ENCODE results near the gene ATP10B.
"Not testable (repeated sequence)": the region's sequence is repeated elsewhere in the genome, so short reads cannot be mapped to it uniquely, and the experiment has no call there.

Gene ATP10B, protein sequence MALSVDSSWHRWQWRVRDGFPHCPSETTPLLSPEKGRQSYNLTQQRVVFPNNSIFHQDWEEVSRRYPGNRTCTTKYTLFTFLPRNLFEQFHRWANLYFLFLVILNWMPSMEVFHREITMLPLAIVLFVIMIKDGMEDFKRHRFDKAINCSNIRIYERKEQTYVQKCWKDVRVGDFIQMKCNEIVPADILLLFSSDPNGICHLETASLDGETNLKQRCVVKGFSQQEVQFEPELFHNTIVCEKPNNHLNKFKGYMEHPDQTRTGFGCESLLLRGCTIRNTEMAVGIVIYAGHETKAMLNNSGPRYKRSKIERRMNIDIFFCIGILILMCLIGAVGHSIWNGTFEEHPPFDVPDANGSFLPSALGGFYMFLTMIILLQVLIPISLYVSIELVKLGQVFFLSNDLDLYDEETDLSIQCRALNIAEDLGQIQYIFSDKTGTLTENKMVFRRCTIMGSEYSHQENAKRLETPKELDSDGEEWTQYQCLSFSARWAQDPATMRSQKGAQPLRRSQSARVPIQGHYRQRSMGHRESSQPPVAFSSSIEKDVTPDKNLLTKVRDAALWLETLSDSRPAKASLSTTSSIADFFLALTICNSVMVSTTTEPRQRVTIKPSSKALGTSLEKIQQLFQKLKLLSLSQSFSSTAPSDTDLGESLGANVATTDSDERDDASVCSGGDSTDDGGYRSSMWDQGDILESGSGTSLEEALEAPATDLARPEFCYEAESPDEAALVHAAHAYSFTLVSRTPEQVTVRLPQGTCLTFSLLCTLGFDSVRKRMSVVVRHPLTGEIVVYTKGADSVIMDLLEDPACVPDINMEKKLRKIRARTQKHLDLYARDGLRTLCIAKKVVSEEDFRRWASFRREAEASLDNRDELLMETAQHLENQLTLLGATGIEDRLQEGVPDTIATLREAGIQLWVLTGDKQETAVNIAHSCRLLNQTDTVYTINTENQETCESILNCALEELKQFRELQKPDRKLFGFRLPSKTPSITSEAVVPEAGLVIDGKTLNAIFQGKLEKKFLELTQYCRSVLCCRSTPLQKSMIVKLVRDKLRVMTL (N-terminal part only)

DNA sequence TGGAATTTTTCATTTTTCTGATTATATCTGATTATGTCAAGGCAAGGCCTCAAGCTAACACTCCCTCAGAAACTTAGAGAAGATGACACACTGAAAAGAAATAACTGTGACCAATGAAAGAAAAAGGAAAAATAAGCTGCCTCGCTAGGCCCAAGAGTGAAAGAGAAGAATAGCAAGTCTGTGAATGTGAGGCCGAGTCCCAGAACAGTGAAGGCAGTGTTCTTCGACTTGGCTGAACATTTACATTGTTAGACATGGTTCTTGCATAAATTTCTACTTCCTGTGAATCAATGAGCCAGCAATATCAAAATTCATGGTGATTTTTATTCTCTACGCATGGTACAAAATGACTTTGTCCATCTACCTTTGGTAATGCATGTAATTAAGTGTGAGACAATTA, at the start of gene ATP10B:
Gene ATP10B, minus strand, starts transcription at position 163 of the 400 bp plus-strand sequence. CDS start 164,137 bp downstream, outside the sequence.
- DNase-seq (ENCODE audit: low spot score): no peak

DNA sequence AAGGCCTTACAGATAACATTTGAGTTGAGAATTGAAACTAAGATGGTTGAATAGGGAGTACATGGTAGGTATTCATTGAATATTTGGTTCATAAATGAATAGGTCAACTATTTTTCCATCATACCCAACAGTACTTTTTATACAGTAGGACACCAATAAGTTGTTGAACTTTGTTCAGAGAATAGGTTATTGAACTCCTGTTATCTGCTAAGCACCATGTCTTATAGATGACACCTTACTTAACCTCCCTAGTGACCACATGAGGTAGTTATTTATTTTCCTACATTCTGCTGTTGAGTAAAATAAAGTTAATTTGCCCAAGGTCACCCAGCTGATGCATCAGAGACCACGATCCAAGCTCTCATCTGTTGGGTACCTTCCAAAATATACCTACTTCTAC, 49.6 kb upstream of the ATP10B start:
- no peak for DNase-seq (ENCODE audit: low spot score)

DNA sequence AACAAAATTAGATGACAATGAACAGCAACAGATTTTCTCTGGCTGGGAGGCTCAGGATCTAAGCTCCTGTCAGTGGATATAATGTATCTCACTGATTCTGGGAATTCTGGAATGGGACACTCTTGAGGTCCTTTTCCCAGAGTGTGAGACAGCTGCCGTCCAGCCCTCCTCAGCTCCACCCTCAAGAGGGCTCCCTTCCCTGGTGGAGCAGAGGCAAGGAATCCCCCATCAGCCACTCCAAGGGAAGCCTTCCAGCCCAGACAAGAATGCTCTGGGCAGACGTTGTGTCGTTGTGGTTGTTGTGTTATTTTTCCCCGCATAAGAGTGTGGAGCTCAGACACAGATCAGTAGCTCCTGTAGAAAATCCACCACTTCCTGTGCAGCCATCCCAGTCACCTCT, 47.7 kb upstream of the ATP10B start:
- no peak for DNase-seq (ENCODE audit: low spot score)

DNA sequence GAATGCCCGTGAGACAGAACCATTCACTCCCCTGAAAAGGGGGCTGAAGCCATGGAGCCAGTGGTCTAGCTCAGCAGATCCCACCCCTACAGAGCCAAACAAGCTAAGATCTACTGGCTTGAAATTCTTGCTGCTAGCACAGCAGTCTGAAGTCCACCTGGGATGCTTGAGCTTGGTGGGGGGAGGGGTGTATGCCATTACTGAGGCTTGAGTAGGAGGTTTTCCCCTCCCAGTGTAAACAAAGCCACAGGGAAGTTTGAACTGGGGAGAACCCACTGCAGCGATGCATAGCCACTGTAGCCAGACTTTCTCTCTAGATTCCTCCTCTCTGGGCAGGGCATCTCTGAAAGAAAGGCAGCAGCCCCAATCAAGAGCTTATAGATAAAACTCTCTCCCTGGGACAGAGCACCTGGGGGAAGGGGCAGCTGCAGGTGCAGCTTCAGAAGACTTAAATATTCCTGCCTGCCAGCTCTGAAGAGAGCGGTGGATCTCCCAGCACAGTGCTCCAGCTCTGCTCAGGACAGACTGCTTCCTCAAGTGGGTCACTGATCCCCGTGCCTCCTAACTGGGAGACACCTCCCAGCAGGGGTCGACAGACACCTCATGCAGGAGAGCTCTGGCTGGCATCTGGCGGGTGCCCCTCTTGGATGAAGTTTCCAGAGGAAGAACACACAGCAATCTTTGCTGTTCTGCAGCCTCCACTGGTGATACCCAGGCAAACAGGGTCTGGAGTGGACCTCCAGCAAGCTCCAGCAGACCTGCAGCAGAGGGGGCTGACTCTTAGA, 41.4 kb upstream of the ATP10B start:
- DNase-seq (ENCODE audit: low spot score): not testable (repeated sequence)

DNA sequence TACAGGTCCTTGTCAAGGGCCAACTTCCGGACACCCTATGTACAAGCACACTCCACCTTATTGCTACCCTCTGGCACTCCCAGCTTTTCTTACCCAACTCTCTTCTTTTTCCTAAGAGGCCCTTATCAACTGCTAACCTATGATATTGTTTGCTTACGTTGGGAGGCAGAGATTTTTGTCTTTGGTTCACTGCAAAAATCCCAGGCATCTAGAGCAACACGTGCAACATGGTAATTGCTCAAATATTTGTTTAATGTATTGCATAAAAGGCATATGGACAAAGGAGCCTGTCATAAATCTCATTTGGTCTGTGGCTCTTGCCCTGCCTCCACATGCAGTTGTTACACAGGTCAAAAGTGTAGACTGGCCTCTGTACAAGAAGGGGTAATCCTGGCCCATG, 35.8 kb upstream of the ATP10B start:
- DNase-seq (ENCODE audit: low spot score): no peak

DNA sequence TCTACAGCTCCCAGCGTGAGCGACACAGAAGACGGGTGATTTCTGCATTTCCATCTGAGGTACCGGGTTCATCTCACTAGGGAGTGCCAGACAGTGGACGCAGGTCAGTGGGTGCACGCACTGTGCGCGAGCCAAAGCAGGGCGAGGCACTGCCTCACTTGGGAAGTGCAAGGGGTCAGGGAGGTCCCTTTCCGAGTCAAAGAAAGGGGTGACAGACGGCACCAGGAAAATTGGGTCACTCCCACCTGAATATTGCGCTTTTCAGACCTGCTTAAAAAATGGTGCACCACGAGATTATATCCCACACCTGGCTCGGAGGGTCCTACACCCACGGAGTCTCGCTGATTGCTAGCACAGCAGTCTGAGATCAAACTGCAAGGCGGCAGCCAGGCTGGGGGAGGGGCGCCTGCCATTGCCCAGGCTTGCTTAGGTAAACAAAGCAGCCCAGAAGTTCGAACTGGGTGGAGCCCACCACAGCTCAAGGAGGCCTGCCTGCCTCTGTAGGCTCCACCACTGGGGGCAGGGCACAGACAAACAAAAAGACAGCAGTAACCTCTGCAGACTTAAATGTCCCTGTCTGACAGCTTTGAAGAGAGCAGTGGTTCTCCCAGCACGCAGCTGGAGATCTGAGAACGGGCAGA, 21.7 kb upstream of the ATP10B start:
- DNase-seq (ENCODE audit: low spot score): not testable (repeated sequence)

DNA sequence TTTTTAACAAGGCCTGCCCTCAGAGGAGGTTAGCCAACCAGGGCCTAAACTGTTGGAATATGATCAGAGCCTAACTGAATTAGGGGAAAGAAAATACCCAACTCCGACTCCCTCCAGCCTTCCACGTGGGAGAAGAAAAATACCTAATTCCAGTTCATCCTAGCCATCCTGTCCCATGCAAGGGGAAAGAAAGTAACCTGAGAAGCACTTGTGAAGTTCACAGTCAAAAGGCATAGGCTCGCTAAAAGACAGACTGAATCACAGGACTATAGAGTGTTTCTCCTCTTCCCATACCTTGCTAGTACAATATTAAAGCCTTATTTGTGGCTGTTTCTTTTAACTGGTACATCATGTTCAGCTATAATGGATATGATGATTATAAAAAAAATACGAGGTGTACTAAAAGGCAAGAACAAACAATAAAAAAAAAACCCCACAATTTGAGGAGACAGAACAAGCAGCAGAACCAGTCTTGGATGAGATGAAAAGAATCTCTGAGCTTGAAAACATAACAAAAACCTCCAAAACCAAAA, 18.0 kb upstream of the ATP10B start:
- DNase-seq (ENCODE audit: low spot score): no peak

DNA sequence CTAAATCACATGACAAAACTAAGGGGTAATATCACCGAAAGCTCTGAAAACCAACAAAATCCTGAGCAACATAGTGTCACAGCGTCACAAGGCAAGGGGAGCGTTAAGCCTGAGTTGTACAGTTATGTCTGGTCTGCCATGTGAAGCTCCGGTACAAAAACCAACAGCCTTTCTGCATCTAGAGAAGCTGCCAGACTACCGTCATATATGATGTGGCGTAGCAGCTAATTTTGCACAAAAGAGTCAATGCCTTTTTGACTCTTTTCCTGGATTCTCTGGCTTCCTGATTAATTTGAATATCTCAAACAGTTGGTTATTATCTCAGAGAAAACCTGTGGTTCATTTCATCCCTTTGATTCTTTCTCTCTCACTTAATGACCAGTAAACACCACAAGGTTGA, 16.0 kb upstream of the ATP10B start:
- no peak for DNase-seq (ENCODE audit: low spot score)

DNA sequence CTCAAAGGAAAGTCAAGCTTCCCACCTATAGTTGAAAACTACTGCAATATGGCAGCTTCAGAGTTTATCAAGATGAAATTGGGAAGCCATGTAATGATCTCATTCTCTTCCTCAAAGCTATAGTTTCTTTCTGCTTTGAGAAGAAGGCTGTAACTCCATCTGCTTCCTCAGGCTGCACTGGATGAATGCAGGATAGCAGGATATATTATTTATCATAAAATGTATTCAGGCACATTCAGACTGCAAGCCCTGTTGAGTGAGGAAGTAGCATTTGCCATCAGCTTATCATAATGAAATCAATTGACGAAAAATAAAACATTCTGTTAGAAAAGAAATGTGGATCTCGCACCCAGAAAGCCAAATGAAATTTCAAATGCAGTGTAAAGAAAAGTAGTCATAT, 560 bp downstream of the ATP10B start:
- DNase-seq (ENCODE audit: low spot score): no peak

DNA sequence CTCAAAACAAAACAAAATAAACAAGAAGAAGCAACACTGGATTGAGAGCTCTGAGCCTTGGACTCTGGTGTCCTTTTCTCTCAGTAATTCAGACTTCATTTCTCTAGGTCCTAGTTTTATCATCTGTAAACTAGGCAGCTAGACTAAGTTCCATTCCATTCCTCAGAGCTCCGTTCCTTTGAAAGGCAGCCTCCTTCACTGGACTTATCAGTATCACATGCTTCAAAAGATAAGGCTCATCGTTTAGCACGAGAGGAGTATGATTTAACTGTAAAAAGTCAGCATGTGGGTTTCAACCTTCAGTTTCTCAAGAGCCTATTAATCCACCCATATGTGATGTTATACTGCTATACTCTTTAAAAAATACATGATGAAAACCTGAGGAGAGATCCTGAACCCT, 1.6 kb downstream of the ATP10B start:
- no peak for DNase-seq (ENCODE audit: low spot score)

DNA sequence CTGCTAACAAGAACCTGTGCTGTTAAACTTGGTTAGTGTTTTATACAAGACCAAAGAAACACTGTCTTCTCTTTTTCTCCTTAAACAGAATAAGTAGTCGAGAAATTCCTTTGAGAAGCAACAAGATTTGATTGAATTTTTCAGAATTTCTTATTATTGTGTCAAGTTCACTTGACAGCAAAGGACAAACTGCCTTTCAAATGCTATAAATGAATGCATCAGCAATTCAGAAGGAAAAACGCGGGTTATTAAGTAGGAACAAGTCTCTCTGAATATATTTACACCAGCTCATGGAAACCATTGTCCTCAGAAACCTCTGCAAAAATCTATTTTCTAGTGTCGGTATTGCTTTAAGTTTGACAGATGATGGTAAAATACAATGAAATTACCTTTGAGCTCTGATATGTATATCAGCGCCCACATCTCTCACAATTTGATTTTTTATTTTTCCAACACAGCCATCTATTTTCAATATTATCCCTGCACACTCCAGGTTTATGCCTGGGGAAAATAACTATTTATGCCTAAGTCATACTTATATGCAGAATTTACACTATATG, 4.4 kb downstream of the ATP10B start:
- no peak for DNase-seq (ENCODE audit: low spot score)

DNA sequence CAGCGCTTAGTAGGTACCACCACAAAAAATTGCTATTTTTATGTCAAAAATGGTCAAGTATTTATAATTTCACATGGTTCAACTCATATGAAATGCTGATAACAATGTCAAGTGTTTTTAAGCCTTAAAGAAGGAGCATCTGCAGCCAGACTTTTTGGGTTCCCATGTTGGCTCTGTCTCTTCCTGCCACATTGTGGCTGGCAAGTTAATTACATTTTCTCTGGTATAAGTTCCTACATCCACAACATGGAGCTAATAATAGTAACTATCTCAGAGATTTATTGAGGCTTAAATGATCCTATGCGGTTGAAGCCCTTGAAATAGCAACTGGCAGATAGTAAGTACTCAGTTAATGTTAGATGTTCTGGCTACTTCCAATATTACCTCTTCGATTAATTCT, 5.4 kb downstream of the ATP10B start:
- DNase-seq (ENCODE audit: low spot score): no peak

DNA sequence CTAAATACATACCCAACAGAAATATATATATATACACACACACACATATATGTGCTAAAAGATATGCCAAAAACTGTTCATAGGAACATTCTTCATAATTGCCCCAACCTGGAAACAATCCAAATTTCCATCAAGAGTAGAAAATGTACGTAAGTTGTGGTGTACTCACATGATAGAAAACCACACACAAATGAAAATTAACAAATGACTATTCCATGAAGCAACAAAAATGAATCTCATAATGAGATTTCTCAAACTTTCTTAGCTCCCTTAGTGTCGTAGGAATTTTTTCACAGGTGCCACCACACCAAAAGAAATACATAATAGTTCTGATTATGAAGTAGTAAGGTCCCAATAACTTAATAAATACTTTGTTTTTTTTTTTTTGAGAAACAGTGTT, 7.8 kb downstream of the ATP10B start:
- DNase-seq (ENCODE audit: low spot score): no peak

DNA sequence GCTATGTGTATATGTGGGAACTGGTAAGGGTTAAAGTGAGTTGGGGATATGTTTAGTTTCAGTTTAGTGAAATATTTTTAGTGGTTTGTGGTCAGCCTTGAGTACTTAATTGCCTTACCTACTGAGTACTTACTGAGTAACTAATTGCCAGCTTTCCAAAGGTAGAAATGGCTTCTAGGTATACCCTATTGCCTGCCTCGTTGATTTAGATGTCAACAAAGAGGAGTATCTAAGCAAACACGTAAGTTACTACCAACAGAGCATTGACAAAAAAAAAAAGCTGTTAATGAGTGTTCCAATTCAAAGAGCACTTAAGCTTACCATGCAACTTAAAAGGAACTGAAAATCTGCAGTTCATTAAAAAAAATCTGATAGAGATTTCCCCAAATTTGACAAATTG, 8.8 kb downstream of the ATP10B start:
- DNase-seq (ENCODE audit: low spot score): no peak

DNA sequence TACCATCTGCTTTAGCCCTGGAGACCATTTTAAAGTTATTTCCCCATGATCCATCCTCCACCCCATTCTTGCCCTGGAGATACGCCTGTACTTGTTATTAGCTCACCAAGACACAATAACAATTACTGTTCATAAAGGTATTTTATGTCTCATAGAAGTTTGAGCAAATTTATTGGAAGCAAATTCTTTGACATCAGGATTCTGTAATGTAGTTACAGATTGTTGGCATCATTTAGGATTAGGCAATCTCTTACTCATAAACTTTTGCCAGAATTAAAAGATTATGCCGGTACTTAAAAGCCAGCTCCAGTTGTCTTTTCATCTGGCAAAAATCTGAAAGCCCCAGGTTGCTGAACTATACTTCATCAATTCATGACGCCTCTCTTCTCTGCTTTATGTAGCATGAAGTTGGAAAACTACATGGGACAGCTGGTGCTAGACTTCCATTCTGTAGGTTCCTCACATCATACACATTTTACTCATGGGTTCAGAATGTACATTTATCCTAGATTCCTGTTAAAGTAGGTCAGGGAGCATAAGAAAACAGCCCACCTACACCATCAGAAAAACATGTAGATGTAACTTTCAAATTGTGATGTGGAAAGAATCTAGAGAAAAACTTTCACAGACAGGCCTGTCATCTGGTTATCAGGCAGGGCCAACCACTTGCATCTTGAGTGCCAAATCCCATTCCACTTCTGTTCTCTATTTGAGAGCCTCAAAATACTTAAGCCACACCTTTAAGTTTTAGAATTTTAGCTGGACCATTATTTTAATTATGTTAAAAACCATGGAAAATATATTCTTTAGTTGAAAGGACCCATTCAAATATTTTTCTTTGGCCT, 14.0 kb downstream of the ATP10B start:
- no peak for DNase-seq (ENCODE audit: low spot score)

DNA sequence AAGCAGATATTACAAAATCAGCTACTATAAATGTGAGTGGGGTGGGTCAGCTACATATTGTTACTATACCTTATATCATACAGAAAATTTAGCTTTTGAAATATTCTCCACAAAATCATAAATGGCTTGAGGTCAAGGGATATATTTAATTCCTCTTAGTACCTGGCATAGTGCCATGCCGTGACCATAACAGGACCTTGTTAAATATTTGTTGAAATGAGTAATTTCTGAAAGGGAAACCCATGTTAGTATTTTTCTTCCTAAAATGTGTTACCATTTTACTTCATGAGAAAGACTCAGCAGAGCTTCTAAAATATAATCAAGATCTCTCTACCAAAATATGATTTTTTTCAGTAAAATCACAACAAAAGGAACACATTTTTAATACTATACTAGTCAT, 14.8 kb downstream of the ATP10B start:
- no peak for DNase-seq (ENCODE audit: low spot score)

DNA sequence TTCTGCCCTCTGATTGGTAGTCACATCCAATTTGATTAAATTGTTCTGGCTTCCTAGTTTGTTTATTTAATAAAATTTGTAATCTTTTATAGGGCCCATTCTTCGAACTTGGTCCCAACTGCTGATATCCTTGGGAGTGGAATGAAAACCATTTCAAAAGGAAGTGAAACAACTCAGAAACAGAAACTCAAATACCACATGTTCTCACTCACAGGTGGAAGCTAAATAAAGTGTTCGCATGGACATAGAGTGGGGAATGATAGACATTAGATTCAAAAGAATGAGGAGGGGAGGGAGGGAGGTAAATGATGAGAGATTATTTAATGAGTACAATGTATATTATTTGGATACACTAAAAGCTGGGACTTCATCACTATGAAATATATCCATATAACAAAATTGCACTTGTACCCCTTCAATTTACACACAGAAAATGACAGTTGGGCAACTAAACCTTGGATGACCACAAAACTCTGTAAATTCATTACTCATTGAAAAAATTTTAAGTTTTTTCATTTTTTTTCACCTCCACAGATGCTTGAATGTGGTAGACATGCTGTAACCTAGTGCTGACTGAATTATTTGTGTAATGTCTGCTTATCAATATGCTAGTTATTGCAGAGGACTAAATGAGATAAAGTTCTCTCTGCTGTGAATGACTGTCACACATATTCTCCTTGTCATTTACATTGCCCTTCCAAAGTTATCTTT, 16.0 kb downstream of the ATP10B start:
- no peak for DNase-seq (ENCODE audit: low spot score)

DNA sequence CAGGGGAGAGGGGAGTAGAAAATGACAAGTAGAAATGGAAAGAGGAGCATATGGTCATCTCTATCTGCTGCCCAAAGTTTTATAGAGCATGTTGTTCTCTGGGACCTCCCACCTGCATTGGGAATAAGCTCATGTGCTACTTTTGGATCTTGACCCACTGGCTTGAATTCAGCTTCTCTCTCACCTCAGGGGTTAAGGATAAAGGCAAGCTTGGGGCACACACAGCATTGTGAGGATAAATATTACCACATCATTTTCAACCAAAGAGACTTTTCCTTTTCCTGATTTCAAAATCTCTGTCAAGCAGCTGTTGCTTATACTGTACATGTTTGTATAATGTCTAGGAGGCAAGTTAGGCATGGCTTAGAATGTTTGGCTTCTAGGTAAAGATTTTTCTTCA, 16.6 kb downstream of the ATP10B start:
- DNase-seq (ENCODE audit: low spot score): no peak

DNA sequence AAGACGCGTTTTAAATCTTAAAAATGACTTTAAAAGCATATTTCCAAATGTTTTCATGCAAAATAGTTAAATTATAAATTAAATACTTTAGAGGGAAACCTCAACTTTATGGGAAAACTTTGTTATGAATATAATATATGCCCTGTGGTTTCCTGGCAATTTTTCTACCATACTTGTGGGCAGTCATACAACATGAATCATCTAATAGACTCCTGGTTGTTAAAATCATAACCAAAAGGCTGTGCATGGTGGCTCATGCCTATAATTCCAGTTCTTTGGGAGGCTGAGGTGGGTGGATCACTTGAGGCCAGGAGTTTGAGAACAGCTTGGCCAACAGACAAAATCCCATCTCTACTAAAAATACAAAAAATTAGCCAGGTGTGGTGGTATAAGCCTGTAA, 18.2 kb downstream of the ATP10B start:
- no peak for DNase-seq (ENCODE audit: low spot score)

Measured in activated CD4-positive, alpha-beta T cell treated with anti-CD3 and anti-CD28 coated beads, Interleukin-2, Interleukin-4, amounts not matched to agents 100 ng/mL and 50 ng/mL, durations not matched to agents 16 hours and 8 hours (primary cell).